Measurements from ENCODE around the gene TXLNB. TPM values are rescaled to one million over a fixed set of nuclear protein-coding genes. Genes with fewer than 3 reads are reported as not detected.
A peak's percentile ranks its signal among the peaks of the same experiment; 100 is the strongest.

Gene TXLNB
- total RNA-seq, 6 experiments from 2014 or later: 0.07 TPM; not detected in 5

DNA sequence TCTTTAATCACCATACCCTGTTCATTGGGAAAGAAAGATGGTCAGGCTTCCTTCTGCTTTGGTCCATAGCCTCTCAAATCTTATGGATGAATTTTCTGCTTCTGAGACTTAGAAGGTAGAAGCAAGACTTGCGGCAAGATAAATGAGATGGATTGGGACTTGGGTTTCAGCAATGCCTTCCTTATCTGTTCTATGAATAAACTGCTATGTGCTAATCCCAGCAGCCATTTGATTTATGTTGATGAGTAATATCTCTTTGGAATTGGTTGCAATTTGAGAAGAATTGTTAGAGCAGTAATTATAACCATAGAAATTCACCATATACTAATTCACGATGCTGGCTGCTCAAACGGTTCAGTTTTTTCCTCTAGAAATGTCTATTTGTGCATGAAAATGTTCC, 48.3 kb downstream of the TXLNB start:
- DNase-seq: no peak
- Mint-ChIP-seq H3K27me3 (ENCODE audit: insufficient read depth) (no peaks in the 10 kb centered on the region), H3K27ac (no peak overlapping the region), H3K4me3 (no peak overlapping the region), H3K9me3 (no peaks in the 10 kb centered on the region), H3K36me3 (ENCODE audit: low read depth) (no peaks in the 10 kb centered on the region), H3K4me1 (ENCODE audit: low read depth) (peaks cover 17% of the 10 kb centered on the region)
- TF ChIP-seq CTCF (IDR thresholded peaks at IDR 0.05): no peak

DNA sequence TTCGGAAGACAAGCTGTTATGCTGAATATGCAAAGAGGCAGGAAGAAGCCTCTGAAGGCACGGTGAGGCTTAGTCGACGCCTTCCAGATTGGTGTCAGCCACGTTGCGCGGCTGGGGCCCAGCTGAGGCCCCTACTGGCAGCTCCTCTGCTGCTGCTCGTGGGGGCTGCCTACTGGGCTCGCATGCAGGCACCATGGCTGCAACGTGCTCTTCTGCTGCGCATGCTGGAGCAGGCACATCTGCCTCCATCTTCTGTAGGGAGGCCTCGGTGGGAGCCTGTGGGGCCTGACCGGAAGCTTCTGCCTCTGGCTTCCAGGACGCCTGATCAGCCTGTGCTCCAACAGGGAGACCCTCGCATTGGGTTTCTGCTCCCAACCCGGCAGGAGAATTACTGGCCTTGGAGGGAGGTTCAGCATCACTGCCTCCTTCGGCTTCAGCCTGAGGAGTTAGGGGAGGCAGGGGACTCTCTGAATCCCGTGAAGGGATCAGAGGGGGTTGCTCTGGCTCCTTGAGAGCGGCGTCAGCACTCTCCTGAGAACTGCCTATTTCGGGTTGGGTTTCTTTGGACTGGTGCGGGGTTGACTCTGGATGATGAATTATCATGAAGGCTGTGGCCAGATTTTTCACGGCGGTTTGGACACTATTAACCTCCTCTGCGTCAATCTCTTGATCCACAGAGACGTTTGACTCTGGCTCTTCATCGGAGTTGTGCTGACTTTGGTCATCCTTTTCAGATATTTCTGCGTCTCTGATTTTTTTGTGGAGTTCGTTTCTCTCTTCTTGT, 49.1 kb downstream of the TXLNB start:
- no peaks in the 10 kb centered on the region for H3K36me3 Mint-ChIP-seq (ENCODE audit: low read depth)
- no peak for DNase-seq
- no peak overlapping the region for H3K27ac Mint-ChIP-seq
- peaks cover 17% of the 10 kb centered on the region for H3K4me1 Mint-ChIP-seq (ENCODE audit: low read depth)
- no peaks in the 10 kb centered on the region for H3K27me3 Mint-ChIP-seq (ENCODE audit: insufficient read depth)
- no peak for TF ChIP-seq CTCF (IDR thresholded peaks at IDR 0.05)
- no peaks in the 10 kb centered on the region for H3K9me3 Mint-ChIP-seq
- H3K4me3 Mint-ChIP-seq: no peak overlapping the region

- H3K27me3 Mint-ChIP-seq (ENCODE audit: insufficient read depth): no peaks in the 10 kb centered on the region; the same call in 1 of the 2 replicates
- no peaks in the 10 kb centered on the region for H3K9me3 Mint-ChIP-seq
- DNase-seq: peak; percentile 17
- H3K27ac Mint-ChIP-seq: no peak overlapping the region
- no peaks in the 10 kb centered on the region for H3K36me3 Mint-ChIP-seq (ENCODE audit: low read depth)
- peaks cover 17% of the 10 kb centered on the region for H3K4me1 Mint-ChIP-seq (ENCODE audit: low read depth)
- no peak overlapping the region for H3K4me3 Mint-ChIP-seq
- no peak for TF ChIP-seq CTCF (IDR thresholded peaks at IDR 0.05)
Observed at GRCh38 chr6:139240161-139241010, 51.4 kb downstream of the TXLNB start.

DNA sequence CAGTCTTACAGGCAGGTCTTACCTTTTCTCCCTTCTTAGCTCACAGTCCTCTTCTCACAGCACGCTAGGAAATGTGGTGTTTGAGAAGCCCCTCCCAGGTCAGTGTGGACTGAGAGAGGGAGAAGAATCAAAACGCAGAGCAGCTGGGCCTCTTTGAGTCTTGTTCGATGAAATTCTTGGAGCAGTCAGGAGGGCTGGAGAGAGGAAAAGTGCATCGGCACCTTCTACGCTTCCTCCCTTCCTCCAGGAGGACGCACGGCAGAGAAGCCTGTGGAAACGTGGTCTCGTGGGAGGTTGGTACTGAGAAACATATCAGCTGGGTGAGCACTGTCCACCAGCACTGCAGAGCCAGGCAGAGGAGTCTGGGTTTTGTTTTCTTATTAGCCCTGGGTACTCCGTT, 52.7 kb downstream of the TXLNB start:
- Mint-ChIP-seq H3K4me1 (ENCODE audit: low read depth) (peaks cover 17% of the 10 kb centered on the region), H3K36me3 (ENCODE audit: low read depth) (peaks cover 2% of the 10 kb centered on the region), H3K4me3 (no peak overlapping the region), H3K27ac (no peak overlapping the region), H3K27me3 (ENCODE audit: insufficient read depth) (no peaks in the 10 kb centered on the region; the same call in 1 of the 2 replicates), H3K9me3 (peaks cover 2% of the 10 kb centered on the region)
- no peak for DNase-seq
- TF ChIP-seq CTCF (IDR thresholded peaks at IDR 0.05): no peak

- no peak for DNase-seq
- Mint-ChIP-seq H3K36me3 (ENCODE audit: low read depth) (peaks cover 6% of the 10 kb centered on the region), H3K4me3 (no peak overlapping the region), H3K27me3 (ENCODE audit: insufficient read depth) (peaks cover 4% of the 10 kb centered on the region), H3K4me1 (ENCODE audit: low read depth) (peaks cover 16% of the 10 kb centered on the region), H3K27ac (no peak overlapping the region), H3K9me3 (peaks cover 8% of the 10 kb centered on the region)
- TF ChIP-seq CTCF (IDR thresholded peaks at IDR 0.05): no peak
Observed at GRCh38 chr6:139236105-139236504, 55.7 kb downstream of the TXLNB start.

Measured in HFFc6 (cell line).